Measurements from ENCODE around the gene SPATA6.

Gene SPATA6

DNA sequence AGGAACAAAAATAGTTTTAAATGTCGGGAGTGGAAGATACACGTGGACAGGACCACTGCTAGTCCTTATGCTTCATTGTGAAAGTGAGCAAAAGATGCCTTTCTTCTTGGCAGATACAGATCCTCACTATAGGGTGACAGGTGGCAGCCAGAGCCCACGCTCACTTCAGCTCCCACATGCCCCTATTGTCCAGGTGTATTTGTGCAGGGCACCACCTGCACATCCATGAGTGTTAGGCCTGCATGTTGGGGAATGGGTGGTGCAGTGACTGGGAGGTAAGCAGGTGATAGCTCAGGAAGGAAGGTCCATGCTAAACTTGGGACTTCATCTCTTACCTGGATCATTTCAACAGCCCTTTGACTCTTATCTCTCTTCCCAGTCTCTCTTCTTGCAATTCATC is 222.1 kb downstream of the SPATA6 start:
- H3K27me3 ChIP-seq (ENCODE audit: insufficient read depth, low read depth) = no peaks in the 10 kb centered on the region
- no peak overlapping the region for H3K4me2 ChIP-seq
- no peak overlapping the region for H2AFZ ChIP-seq (ENCODE audit: low read depth)
- TF ChIP-seq CTCF (conservative IDR thresholded peaks at IDR 0.05; ENCODE audit: low read depth, low read length) = no peak
- H3K4me3 ChIP-seq (IDR thresholded peaks at IDR 0.05; ENCODE audit: insufficient read depth, low read depth, low read length) = no peak overlapping the region
- H3K36me3 ChIP-seq (ENCODE audit: insufficient read depth) = no peaks in the 10 kb centered on the region
- no peaks in the 10 kb centered on the region for H3K4me1 ChIP-seq (ENCODE audit: low read depth, poor library complexity, severe bottlenecking)
- H3K27ac ChIP-seq = no peak overlapping the region
- no peaks in the 10 kb centered on the region for H3K79me2 ChIP-seq (ENCODE audit: insufficient read depth, low read depth)
- no peak overlapping the region for H3K9ac ChIP-seq
- no peaks in the 10 kb centered on the region for H4K20me1 ChIP-seq (ENCODE audit: insufficient read depth)

- no peaks in the 10 kb centered on the region for H3K27me3 ChIP-seq (ENCODE audit: insufficient read depth, low read depth)
- H3K9ac ChIP-seq = no peak overlapping the region
- H3K4me1 ChIP-seq (ENCODE audit: low read depth, poor library complexity, severe bottlenecking) = no peaks in the 10 kb centered on the region
- no peak overlapping the region for H3K4me2 ChIP-seq
- H3K36me3 ChIP-seq (ENCODE audit: insufficient read depth) = no peaks in the 10 kb centered on the region
- TF ChIP-seq CTCF (conservative IDR thresholded peaks at IDR 0.05; ENCODE audit: low read depth, low read length) = no peak
- no peak overlapping the region for H3K27ac ChIP-seq
- no peak overlapping the region for H2AFZ ChIP-seq (ENCODE audit: low read depth)
- H3K4me3 ChIP-seq (IDR thresholded peaks at IDR 0.05; ENCODE audit: insufficient read depth, low read depth, low read length) = no peak overlapping the region
- H3K79me2 ChIP-seq (ENCODE audit: insufficient read depth, low read depth) = no peaks in the 10 kb centered on the region
- no peaks in the 10 kb centered on the region for H4K20me1 ChIP-seq (ENCODE audit: insufficient read depth)
Observed at GRCh38 chr1:48248356-48248755, 223.6 kb downstream of the SPATA6 start.

DNA sequence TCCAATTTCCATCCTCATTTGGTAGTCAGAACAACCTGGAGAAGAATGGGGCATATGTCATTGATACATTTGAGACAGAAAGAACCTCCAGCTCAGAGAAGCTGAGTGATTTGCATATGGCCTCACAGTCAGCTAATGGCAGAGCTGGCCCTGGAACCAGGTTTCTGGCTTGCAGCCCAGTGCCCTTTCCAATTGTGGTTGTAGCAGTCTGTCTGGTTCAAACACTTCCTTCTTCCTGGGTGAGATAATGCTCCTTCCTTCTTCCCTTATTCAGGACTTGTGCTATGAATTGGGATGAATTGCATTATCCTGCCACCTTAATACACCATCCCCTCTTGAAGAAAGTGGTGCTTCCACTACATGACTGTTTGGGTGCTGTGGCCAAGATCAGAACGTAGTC is 225.3 kb downstream of the SPATA6 start:
- H3K4me3 ChIP-seq (IDR thresholded peaks at IDR 0.05; ENCODE audit: insufficient read depth, low read depth, low read length) = no peak overlapping the region
- no peak for TF ChIP-seq CTCF (conservative IDR thresholded peaks at IDR 0.05; ENCODE audit: low read depth, low read length)
- H3K9ac ChIP-seq = no peak overlapping the region
- H2AFZ ChIP-seq (ENCODE audit: low read depth) = no peak overlapping the region
- H4K20me1 ChIP-seq (ENCODE audit: insufficient read depth) = no peaks in the 10 kb centered on the region
- H3K27me3 ChIP-seq (ENCODE audit: insufficient read depth, low read depth) = no peaks in the 10 kb centered on the region
- no peaks in the 10 kb centered on the region for H3K79me2 ChIP-seq (ENCODE audit: insufficient read depth, low read depth)
- H3K4me1 ChIP-seq (ENCODE audit: low read depth, poor library complexity, severe bottlenecking) = no peaks in the 10 kb centered on the region
- no peak overlapping the region for H3K27ac ChIP-seq
- H3K4me2 ChIP-seq = no peak overlapping the region
- no peaks in the 10 kb centered on the region for H3K36me3 ChIP-seq (ENCODE audit: insufficient read depth)
